ENCODE results near the gene MOGAT1.

DNA sequence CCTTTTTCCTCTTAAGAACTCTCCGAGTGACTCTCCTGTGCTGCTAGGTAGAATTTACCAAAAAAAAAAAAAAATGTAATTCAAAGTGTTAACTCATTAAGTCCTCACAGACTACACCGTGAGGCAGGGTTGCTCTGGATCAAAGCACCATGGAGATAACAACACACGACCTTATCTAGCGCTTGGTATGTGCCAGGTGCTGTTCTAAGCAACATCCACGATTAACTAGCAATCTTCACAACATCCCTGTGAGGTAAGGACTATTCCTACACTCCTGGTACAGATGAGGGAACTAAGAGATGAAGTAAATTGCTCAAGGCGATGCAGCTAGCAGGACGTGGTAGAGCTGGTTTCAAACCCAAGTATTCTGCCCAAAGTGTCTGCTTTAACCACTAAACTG, 1.8 kb downstream of the MOGAT1 start:
- TF ChIP-seq, protein P1, sequence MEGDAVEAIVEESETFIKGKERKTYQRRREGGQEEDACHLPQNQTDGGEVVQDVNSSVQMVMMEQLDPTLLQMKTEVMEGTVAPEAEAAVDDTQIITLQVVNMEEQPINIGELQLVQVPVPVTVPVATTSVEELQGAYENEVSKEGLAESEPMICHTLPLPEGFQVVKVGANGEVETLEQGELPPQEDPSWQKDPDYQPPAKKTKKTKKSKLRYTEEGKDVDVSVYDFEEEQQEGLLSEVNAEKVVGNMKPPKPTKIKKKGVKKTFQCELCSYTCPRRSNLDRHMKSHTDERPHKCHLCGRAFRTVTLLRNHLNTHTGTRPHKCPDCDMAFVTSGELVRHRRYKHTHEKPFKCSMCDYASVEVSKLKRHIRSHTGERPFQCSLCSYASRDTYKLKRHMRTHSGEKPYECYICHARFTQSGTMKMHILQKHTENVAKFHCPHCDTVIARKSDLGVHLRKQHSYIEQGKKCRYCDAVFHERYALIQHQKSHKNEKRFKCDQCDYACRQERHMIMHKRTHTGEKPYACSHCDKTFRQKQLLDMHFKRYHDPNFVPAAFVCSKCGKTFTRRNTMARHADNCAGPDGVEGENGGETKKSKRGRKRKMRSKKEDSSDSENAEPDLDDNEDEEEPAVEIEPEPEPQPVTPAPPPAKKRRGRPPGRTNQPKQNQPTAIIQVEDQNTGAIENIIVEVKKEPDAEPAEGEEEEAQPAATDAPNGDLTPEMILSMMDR (conservative IDR thresholded peaks at IDR 0.05; ENCODE audit: low read depth, low read length) = no peak
- TF ChIP-seq EZH2 (IDR thresholded peaks at IDR 0.05; ENCODE audit: borderline replicate concordance, low read depth, low read length, poor library complexity, severe bottlenecking) = no peak

Measured in A673 (cell line).